ENCODE results near the gene IL22RA2.

IL22RA2 gene

GRCh38 chr6:137099689-137100403 lies 73.6 kb downstream of the IL22RA2 start:
- Mint-ChIP-seq H3K27ac (no peak overlapping the region), H3K36me3 (ENCODE audit: low read depth) (no peaks in the 10 kb centered on the region), H3K4me1 (ENCODE audit: low read depth) (peaks cover 26% of the 10 kb centered on the region), H3K27me3 (no peaks in the 10 kb centered on the region), H3K4me3 (no peak overlapping the region), H3K9me3 (no peaks in the 10 kb centered on the region)
- intact Hi-C loops (cut with micrococcal nuclease), result loop anchor here (10.0 kb wide), 1 partner anchor 105 kb away; no protein-coding TSS in a partner anchor

- intact Hi-C loops (cut with micrococcal nuclease), result loop anchor here (10.0 kb wide), 1 partner anchor 107 kb away; no protein-coding TSS in a partner anchor
- Mint-ChIP-seq H3K36me3 (ENCODE audit: low read depth) (no peaks in the 10 kb centered on the region), H3K4me1 (ENCODE audit: low read depth) (peaks cover 21% of the 10 kb centered on the region), H3K4me3 (no peak overlapping the region), H3K27ac (no peak overlapping the region), H3K9me3 (no peaks in the 10 kb centered on the region), H3K27me3 (no peaks in the 10 kb centered on the region)
Observed at GRCh38 chr6:137097526-137097925, 75.9 kb downstream of the IL22RA2 start.

- Mint-ChIP-seq H3K4me1 (ENCODE audit: low read depth) (peaks cover 18% of the 10 kb centered on the region), H3K36me3 (ENCODE audit: low read depth) (no peaks in the 10 kb centered on the region), H3K9me3 (no peaks in the 10 kb centered on the region), H3K4me3 (no peak overlapping the region), H3K27me3 (no peaks in the 10 kb centered on the region), H3K27ac (no peak overlapping the region)
- intact Hi-C loops (cut with micrococcal nuclease), result loop anchor here (10.0 kb wide), 1 partner anchor 108 kb away; no protein-coding TSS in a partner anchor
Observed at GRCh38 chr6:137097057-137097456, 76.4 kb downstream of the IL22RA2 start.

- H3K27ac Mint-ChIP-seq, result no peak overlapping the region
- intact Hi-C loops (cut with micrococcal nuclease), result loop anchor here (2.0 to 10.0 kb wide), 2 partner anchors 109 to 175 kb away; no protein-coding TSS in a partner anchor
Observed at GRCh38 chr6:137095651-137096238, 77.7 kb downstream of the IL22RA2 start.

GRCh38 chr6:137095093-137095492 lies 78.4 kb downstream of the IL22RA2 start:
- H3K27me3 Mint-ChIP-seq, result no peaks in the 10 kb centered on the region
- no peaks in the 10 kb centered on the region for H3K36me3 Mint-ChIP-seq (ENCODE audit: low read depth)
- no peak overlapping the region for H3K4me3 Mint-ChIP-seq
- H3K27ac Mint-ChIP-seq, result no peak overlapping the region
- H3K9me3 Mint-ChIP-seq, result no peaks in the 10 kb centered on the region
- intact Hi-C loops (cut with micrococcal nuclease), result loop anchor here (2.0 to 10.0 kb wide), 2 partner anchors 110 to 176 kb away; no protein-coding TSS in a partner anchor
- H3K4me1 Mint-ChIP-seq (ENCODE audit: low read depth), result peaks cover 18% of the 10 kb centered on the region

More at GRCh38 chr6:137095651-137096238, 77.7 kb downstream of the IL22RA2 start:
- H3K4me1 Mint-ChIP-seq (ENCODE audit: low read depth), result peaks cover 18% of the 10 kb centered on the region
- H3K4me3 Mint-ChIP-seq, result no peak overlapping the region
- H3K27me3 Mint-ChIP-seq, result no peaks in the 10 kb centered on the region
- H3K36me3 Mint-ChIP-seq (ENCODE audit: low read depth), result no peaks in the 10 kb centered on the region
- no peaks in the 10 kb centered on the region for H3K9me3 Mint-ChIP-seq

GRCh38 chr6:137094411-137095008 lies 78.9 kb downstream of the IL22RA2 start:
- no peak overlapping the region for H3K4me3 Mint-ChIP-seq
- intact Hi-C loops (cut with micrococcal nuclease), result loop anchor here (1.0 to 10.0 kb wide), 4 partner anchors 110 to 547 kb away; no protein-coding TSS in a partner anchor
- peaks cover 14% of the 10 kb centered on the region for H3K4me1 Mint-ChIP-seq (ENCODE audit: low read depth)
- no peaks in the 10 kb centered on the region for H3K27me3 Mint-ChIP-seq
- no peaks in the 10 kb centered on the region for H3K9me3 Mint-ChIP-seq
- H3K27ac Mint-ChIP-seq, result no peak overlapping the region
- H3K36me3 Mint-ChIP-seq (ENCODE audit: low read depth), result no peaks in the 10 kb centered on the region
